ENCODE results near the gene MIXL1.

The MIXL1 gene

DNA sequence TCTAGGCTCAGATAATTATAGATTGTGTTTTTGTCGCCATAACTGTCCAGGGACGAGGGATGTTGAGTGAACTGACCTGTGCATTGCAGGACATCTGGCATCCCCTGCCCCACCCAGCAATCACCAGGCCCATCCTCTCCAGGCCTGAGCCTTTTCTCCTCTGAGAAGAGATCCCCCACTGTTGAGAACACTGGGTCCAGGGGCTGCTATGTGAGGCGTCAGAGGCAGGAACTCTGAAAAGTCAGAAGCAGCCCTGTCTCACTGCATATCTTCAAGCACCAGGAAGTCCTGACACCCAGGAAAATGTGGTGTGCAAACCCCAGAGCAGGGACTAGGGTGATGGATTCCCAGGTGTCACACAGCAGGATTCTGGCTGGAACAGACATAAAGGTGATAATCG, 19.8 kb upstream of the MIXL1 start:
- Histone ChIP-seq H3K79me2 (ENCODE audit: insufficient read depth, low read length) (no peaks in the 10 kb centered on the region), H3K27me3 (ENCODE audit: insufficient read depth, low read length) (peaks cover 8% of the 10 kb centered on the region; the same call in 1 of the 2 replicates), H3F3A (ENCODE audit: insufficient read depth, low read length) (no peaks in the 10 kb centered on the region), H3K36me3 (ENCODE audit: insufficient read depth, low read length) (no peaks in the 10 kb centered on the region), H3K9me3 (ENCODE audit: low read length) (no peaks in the 10 kb centered on the region), H3K4me3 (ENCODE audit: low read depth, low read length, poor library complexity, severe bottlenecking) (no peak overlapping the region), H3K4me1 (ENCODE audit: insufficient read depth, low read length, severe bottlenecking) (peaks cover 16% of the 10 kb centered on the region), H3K27ac (ENCODE audit: low read depth, low read length, poor library complexity, severe bottlenecking) (no peak overlapping the region), H3K9ac (ENCODE audit: low read length) (no peak overlapping the region), H2AFZ (ENCODE audit: low read length) (peak overlapping the region; percentile 53; the same call in 1 of the 2 replicates), H3K9me2 (ENCODE audit: low read depth, low read length) (no peaks in the 10 kb centered on the region), H3K4me2 (ENCODE audit: low read length) (no peak overlapping the region), H4K20me1 (ENCODE audit: insufficient read depth, low read length) (no peaks in the 10 kb centered on the region)
- TF ChIP-seq, protein P1, sequence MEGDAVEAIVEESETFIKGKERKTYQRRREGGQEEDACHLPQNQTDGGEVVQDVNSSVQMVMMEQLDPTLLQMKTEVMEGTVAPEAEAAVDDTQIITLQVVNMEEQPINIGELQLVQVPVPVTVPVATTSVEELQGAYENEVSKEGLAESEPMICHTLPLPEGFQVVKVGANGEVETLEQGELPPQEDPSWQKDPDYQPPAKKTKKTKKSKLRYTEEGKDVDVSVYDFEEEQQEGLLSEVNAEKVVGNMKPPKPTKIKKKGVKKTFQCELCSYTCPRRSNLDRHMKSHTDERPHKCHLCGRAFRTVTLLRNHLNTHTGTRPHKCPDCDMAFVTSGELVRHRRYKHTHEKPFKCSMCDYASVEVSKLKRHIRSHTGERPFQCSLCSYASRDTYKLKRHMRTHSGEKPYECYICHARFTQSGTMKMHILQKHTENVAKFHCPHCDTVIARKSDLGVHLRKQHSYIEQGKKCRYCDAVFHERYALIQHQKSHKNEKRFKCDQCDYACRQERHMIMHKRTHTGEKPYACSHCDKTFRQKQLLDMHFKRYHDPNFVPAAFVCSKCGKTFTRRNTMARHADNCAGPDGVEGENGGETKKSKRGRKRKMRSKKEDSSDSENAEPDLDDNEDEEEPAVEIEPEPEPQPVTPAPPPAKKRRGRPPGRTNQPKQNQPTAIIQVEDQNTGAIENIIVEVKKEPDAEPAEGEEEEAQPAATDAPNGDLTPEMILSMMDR (IDR thresholded peaks at IDR 0.05; ENCODE audit: low read length) = no peak
- no peak for TF ChIP-seq EZH2 (IDR thresholded peaks at IDR 0.05; ENCODE audit: borderline replicate concordance, low read length)

DNA sequence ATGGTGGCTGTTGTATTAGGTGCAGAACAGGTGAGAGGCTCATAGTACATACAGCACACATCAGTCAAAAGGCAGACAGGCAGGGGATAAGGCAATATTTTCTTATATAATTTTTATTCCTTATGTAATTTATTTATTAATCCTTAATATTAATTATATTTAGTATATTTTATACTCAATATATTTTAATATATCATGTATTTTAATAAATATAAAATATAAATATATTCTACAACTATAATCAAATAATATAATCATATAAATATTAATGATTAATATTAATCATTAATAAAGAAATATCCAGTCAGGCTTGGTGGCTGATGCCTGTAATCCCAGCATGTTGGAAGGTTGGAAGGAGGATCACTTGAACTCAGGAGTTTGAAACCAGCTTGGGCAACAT, 19.3 kb upstream of the MIXL1 start:
- Histone ChIP-seq H3K27me3 (ENCODE audit: insufficient read depth, low read length) (peaks cover 9% of the 10 kb centered on the region; the same call in 1 of the 2 replicates), H3K36me3 (ENCODE audit: insufficient read depth, low read length) (no peaks in the 10 kb centered on the region), H3K4me2 (ENCODE audit: low read length) (no peak overlapping the region), H2AFZ (ENCODE audit: low read length) (no peak overlapping the region), H3K4me1 (ENCODE audit: insufficient read depth, low read length, severe bottlenecking) (peaks cover 16% of the 10 kb centered on the region), H3K9ac (ENCODE audit: low read length) (no peak overlapping the region), H3F3A (ENCODE audit: insufficient read depth, low read length) (no peaks in the 10 kb centered on the region), H3K9me3 (ENCODE audit: low read length) (no peaks in the 10 kb centered on the region), H3K27ac (ENCODE audit: low read depth, low read length, poor library complexity, severe bottlenecking) (no peak overlapping the region), H4K20me1 (ENCODE audit: insufficient read depth, low read length) (no peaks in the 10 kb centered on the region), H3K79me2 (ENCODE audit: insufficient read depth, low read length) (no peaks in the 10 kb centered on the region), H3K4me3 (ENCODE audit: low read depth, low read length, poor library complexity, severe bottlenecking) (no peak overlapping the region), H3K9me2 (ENCODE audit: low read depth, low read length) (no peaks in the 10 kb centered on the region)
- no peak for TF ChIP-seq EZH2 (IDR thresholded peaks at IDR 0.05; ENCODE audit: borderline replicate concordance, low read length)
- TF ChIP-seq, protein P1 (IDR thresholded peaks at IDR 0.05; ENCODE audit: low read length) = no peak

DNA sequence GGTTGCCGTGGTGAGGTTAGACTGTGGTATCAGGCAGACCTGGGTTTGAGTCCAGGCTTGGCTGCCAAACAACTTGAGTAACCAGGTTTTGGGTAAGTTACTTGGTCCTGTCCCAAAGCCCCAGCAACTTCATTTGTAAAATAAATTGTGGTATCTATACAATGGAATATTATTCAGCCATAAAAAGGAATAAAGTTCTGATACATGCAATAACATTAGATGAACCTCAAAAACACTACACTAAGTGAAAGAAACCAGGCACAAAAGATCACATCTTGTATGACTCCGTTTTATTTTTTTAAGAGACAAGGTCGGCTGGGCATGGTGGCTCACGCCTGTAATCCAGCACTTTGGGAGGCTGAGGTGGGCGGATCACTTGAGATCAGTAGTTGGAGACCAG, 16.4 kb upstream of the MIXL1 start:
- no peak overlapping the region for H2AFZ ChIP-seq (ENCODE audit: low read length)
- H3K4me1 ChIP-seq (ENCODE audit: insufficient read depth, low read length, severe bottlenecking) = peaks cover 16% of the 10 kb centered on the region
- no peak overlapping the region for H3K9ac ChIP-seq (ENCODE audit: low read length)
- H3K9me2 ChIP-seq (ENCODE audit: low read depth, low read length) = no peaks in the 10 kb centered on the region
- no peaks in the 10 kb centered on the region for H4K20me1 ChIP-seq (ENCODE audit: insufficient read depth, low read length)
- H3K4me3 ChIP-seq (ENCODE audit: low read depth, low read length, poor library complexity, severe bottlenecking) = no peak overlapping the region
- no peak overlapping the region for H3K27ac ChIP-seq (ENCODE audit: low read depth, low read length, poor library complexity, severe bottlenecking)
- H3K4me2 ChIP-seq (ENCODE audit: low read length) = no peak overlapping the region
- no peaks in the 10 kb centered on the region for H3K9me3 ChIP-seq (ENCODE audit: low read length)
- no peaks in the 10 kb centered on the region for H3K79me2 ChIP-seq (ENCODE audit: insufficient read depth, low read length)
- H3K36me3 ChIP-seq (ENCODE audit: insufficient read depth, low read length) = no peaks in the 10 kb centered on the region
- H3K27me3 ChIP-seq (ENCODE audit: insufficient read depth, low read length) = peaks cover 9% of the 10 kb centered on the region; the same call in 1 of the 2 replicates
- H3F3A ChIP-seq (ENCODE audit: insufficient read depth, low read length) = no peaks in the 10 kb centered on the region
- TF ChIP-seq EZH2 (IDR thresholded peaks at IDR 0.05; ENCODE audit: borderline replicate concordance, low read length) = no peak
- TF ChIP-seq, protein P1 (IDR thresholded peaks at IDR 0.05; ENCODE audit: low read length) = no peak
